RPMI8226 (cell line): ENCODE results near the gene SART3.
A peak's percentile ranks its signal among the peaks of the same experiment; 100 is the strongest.

Experiments
- DNase-seq: peaks from one replicate; pipeline ENCODE4 v3.0.0-alpha.2; 2015

SART3 gene, protein sequence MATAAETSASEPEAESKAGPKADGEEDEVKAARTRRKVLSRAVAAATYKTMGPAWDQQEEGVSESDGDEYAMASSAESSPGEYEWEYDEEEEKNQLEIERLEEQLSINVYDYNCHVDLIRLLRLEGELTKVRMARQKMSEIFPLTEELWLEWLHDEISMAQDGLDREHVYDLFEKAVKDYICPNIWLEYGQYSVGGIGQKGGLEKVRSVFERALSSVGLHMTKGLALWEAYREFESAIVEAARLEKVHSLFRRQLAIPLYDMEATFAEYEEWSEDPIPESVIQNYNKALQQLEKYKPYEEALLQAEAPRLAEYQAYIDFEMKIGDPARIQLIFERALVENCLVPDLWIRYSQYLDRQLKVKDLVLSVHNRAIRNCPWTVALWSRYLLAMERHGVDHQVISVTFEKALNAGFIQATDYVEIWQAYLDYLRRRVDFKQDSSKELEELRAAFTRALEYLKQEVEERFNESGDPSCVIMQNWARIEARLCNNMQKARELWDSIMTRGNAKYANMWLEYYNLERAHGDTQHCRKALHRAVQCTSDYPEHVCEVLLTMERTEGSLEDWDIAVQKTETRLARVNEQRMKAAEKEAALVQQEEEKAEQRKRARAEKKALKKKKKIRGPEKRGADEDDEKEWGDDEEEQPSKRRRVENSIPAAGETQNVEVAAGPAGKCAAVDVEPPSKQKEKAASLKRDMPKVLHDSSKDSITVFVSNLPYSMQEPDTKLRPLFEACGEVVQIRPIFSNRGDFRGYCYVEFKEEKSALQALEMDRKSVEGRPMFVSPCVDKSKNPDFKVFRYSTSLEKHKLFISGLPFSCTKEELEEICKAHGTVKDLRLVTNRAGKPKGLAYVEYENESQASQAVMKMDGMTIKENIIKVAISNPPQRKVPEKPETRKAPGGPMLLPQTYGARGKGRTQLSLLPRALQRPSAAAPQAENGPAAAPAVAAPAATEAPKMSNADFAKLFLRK

DNA sequence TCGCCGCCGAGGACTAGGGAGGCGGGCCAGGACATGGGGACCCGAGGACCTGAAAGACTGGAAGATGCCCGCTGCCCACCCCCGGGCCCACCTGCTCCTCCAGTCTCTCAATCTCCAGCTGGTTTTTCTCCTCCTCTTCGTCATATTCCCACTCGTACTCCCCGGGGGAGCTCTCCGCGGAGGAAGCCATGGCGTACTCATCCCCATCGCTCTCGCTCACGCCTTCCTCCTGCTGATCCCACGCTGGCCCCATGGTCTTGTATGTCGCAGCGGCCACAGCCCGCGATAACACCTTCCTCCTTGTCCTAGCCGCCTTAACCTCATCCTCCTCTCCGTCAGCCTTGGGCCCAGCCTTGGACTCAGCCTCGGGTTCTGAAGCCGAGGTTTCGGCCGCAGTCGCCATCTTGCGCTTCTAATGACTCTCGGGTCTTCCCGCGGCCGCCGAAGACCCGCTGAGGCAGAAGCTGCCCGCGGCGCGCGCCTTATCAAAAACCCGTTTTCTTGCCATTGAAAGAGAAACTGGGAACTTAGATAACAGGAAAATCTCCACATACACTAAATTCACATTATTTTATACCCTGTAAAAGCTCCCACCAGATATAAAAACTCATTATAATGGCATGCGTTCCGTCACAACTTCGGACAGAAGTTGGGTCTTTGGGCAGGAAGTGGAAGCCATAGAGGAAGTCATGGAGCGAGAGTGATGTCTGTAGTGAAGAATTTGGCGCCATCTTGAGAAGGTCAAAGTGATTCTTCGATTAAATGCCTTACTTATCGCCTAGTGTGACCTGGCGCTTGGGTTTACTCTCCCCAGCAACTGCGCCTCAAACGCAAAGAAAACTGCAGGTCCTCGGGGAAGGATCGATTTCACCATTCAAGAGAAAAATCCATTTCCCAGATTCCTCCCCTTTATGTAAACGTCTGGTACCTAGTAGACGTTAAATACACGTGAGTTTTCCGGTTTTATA lies at the start of gene SART3:
Gene SART3, minus strand, starts transcription at position 422 of the 968 bp plus-strand sequence. Its CDS starts 19 bp downstream, at position 403.
- DNase-seq = peak; percentile 89

DNA sequence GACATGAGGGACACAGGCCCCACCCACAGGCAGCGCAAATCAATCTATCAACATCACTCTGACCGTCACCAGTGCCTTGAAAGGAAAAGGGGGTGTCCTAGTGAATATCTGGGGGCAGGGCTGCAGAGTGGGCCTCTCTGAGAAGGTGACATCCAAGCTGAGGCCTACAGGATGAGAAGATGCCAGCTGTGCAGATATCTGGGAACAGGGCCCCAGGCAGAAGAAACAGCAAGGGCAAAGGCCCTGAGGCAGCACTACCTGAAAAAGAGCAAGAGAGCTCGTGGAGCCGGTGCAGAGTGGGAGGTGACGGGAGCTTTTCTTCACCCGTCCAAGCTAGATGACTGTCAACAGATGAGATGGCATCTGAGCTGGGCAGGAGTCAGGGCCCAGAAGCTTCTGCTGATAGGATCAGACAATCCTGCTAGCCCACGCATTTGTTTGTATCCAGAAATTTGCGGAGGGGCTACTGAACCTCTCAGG lies 49.4 kb upstream of the SART3 start:
- no peak for DNase-seq

DNA sequence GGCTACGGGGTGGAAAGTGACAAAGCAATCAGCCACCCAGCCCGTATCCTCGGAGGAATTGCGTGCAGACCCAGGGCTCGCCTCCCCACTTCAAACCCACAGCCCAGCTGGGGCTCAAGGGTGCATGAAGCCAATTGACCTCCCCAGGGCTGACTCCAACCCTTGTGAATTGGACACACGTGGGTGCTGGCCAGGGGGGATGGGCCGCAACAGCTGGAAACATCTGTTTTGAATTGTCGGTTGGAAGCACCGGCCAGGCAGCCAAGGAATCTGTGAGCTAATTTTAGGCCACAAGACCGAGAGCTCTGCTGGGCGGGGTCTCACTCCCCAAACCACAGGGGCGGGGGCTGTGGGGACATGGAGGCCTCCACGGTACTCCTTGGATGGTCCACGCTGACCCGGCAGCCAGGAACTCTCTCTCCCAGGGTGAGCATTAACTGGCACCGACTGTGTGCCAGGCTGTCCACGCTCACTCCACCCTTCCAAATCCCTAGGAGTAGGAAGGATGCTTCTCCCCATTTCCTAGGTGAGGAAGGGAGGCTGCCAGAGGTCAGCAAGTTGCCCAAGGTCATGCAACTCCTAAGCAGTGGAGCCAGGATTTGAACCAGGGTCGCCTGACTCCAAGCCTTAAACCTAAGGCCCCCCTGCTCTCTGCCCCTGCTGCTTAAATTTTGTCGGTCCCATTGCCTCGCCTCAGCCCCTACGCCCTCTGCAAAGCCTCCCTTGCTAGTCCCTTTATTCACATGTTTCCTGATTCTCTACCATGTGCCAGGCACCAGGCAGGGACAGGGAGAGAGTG lies 48.8 kb upstream of the SART3 start:
- DNase-seq = no peak

DNA sequence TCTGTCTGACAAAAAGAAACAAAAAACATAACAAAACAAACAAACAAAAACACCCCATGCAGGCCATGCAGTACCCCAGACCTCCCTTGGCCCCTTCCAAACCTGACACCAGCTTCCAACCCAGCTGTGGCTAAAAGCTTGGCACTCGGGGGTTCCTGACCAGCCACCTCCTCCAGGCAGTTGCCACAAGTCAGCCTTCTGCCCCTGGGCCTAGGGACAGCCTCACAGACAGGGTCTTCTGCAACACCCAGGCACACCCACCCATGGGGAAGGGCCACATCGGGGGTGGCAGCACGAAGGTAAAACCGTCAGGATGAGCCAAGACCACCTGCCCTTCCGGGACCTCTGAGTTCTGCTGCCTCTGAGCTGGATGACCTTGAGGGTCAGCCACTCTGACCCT lies 47.6 kb upstream of the SART3 start:
- no peak for DNase-seq

DNA sequence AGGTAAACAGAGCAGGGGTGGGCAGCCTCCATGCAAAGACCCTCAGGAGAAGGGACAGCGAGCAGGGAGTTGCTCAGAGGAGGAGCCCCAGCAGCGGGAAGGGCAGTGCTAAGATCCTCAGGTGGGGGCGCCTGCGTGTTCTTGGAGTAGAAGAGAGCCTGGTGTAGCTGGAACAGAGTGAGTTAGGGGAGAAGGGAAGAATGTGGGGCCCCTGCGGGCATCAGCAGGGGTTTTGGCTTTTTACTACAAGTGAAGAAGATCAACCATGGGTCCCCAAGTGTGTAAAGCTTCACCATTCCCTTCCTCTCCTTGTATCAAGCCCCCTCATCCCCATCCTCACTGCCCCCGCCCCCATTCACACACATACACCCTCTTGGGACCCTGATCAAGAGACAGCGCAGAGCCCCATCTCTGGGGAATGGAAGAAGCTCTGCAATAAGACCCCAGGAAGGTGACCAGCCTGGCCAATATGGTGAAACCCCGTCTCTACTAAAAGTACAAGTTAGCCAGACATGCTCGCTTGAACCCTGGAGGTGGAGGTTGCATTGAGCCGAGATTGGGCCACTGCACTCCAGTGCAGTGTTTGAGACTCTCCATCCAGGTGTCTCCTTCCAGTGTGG lies 47.1 kb upstream of the SART3 start:
- DNase-seq = no peak

DNA sequence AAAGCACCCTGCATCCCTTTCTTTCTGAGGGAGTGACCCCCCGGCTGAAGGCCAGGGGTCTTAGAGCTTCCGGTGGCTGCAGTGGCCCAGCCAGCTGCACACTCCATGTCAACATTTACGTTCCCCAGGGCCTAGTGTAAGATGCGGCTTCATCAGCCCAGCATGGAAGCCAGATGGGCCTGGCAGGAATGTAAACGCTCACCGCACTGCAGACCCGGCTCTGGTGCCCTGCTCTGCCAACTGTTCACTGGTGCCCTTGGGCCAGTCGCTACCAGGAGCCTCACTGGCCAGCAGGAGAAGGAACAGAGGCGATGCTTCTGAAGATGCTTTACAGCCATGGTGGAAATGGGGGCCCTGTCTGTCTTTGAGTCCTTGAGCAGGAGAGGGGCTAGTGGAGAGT lies 45.5 kb upstream of the SART3 start:
- DNase-seq = no peak

DNA sequence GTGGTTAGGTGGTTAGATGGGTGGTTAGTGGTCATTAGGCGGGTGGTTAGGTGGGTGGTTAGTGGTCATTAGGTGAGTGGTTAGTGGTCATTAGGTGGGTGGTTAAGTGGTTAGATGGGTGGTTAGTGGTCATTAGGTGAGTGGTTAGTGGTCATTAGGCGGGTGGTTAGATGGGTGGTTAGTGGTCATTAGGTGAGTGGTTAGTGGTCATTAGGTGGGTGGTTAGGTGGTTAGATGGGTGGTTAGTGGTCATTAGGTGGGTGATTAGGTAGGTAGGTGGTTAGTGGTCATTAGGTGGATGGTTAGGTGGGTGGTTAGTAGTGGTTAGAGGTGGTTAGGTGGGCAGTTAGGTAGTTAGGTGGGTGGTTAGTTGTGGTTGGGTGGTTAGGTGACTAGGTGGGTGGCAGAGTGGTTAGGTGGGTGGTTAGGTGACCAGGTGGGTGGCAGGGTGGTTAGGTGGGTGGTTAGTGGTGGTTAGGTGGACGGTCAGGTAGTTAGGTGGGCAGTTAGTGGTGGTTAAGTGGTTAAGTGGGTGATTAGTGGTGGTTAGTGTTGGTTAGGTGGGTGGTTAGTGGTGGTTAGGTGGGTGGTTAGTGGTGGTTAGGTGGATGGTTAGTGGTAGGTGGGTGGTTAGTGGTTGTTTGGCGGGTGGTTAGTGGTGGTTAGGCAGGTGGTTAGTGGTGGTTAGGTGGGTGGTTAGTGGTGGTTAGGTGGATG lies 44.9 kb upstream of the SART3 start:
- DNase-seq = no peak

DNA sequence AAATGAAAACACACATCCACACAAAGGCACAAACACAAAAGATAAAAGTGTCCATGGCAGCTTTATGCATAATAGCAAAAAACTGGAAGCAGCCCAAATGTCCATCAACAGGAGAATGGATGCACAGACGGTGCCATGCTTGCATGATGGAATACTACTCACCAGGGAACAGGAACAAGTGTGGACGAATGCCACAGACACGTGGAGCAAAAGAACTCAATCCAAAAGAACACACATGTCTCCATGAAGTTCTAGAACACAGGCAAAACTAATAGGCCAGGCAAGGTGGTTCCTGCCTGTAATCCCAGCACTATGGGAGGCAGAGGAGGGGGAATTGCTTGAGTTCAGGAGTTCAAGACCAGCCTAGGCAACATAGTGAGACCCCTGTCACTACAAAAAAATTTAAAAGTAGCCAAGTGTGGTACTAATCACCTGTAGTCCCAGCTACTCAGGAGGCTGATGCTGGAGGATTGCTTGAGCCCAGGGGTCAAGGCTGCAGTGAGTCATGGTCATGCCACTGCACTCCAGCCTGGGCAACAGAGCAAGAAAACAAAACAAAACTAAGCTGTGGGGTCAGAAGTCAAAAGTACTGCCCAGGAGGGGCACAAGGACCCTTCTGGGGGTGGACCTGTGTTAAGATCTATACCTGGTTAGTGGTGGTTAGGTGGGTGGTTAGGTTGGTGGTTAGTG lies 44.2 kb upstream of the SART3 start:
- no peak for DNase-seq

DNA sequence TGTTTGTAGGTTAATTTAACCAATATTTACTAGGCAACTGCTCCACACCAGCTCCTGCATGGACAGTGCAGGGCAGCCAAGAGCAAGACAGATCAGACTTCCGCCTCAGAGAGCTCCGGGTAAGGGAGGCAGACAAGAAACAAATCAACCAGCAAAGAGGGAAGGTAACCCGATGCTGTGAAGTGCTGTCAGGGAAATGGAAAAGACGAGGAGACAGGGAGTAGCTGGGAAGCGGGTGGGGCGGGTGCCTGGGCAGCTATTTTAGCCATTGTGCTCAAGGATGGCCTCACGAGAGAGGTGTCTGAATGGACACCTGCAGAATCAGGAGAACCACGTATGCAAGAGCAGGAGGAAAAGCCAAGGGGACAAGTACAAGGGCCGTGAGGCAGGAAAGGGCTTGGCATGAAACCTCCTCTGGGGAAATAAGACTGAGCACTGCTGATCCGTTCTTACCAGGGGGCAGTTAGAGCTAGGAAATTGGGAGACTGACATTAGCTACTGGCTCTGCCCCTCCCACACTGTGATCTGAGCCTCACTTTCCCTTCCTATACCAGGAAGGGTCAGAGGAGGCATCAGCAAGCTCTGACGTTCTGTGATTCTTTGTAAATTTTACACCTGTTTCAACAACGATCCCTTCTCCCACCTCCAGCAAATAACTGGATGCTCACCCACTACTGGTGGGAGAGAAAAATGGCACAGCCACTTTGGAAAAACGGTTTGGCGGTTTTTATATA lies 43.4 kb upstream of the SART3 start:
- DNase-seq = no peak

DNA sequence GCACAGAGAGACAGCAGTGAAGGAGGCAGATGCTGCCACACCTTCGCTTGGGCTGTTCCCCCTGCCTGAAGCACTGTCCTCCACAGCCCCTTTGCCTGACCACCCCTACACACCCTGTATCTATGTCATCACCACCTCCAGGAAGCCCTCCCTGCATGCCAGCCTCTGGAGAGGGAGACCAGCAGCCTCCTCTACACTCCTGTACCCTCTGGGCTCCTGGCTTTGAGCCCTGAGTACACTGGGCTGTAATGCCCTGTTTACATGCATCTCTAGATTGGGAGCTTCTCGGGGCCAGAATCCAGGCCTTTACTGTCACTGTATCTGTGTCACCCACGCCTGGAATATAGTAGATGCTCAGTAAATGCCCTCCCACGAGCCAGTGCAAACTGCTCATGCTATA lies 42.8 kb upstream of the SART3 start:
- no peak for DNase-seq

DNA sequence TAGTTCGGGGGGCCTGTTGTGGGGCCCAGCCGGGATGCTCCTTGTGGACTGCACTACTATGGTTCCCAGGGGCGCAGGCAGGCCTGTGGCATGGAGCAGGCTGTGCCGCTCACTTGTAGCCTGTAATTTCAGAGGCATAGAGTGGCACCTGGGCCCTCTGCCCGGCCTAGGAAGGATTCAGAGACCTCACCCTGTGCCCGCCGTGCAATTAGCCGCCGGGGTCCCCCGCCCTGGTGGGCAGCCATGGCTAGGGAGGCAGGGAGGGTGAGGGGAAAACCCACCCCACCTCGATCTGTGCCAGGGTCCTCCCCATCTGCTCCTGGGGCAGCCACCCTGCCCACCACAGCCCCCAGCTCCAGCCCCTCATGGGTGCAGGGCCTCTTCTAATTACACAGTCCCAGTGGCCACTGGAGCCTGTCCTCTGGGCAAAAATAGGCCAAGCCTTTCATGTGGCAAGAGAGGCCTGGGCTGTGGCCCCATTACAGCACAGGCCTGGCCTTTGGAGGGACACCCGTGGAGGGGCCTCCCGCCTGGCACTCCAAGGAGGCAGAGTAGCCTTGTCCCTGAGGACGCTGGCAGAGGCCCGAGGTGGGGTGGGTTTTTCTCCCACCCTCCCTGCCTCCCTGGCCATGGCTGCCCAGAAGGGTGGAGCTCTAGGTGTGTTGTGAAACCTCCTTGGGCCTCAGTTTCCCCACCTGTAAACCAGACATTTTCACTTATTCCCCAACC lies 42.2 kb upstream of the SART3 start:
- DNase-seq = no peak

DNA sequence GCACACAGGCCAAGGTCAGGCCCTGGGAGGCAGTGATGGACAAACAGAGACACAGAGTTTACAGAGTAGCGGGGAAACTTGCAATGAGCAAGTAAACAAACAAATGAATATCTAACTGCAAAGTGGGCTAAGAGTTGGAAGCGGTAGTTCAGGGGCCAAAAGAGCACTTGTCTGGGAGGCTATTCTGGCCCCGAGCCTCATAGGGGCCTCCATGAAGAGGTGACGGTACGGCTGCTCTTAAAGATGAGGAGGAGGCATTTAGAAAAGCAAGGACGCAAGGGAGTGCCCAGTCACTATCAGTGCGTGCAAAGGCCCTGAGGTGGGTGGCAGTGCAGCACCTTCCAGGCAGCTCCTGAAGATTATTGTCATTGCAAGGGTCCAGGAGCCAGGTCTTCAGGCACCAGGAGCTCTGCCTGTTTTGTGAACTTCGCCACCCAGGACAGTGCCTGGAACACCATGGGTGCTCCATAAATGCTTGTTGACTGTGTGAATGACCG lies 41.3 kb upstream of the SART3 start:
- no peak for DNase-seq

DNA sequence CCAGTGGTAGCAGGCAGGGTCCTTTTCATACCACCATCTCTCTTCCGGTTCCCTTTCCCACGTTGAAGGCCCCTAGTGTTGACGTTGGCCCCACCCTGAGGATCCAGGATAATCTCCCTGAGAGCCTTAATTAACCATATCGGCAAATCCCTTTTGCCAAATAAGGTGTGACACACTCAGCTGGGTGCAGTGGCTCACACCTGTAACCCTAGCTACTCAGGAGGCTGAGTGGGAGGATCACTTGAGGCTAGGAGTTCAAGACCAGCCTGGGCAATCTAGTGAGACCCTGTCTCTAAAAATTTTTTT lies 39.7 kb upstream of the SART3 start:
- DNase-seq = no peak

DNA sequence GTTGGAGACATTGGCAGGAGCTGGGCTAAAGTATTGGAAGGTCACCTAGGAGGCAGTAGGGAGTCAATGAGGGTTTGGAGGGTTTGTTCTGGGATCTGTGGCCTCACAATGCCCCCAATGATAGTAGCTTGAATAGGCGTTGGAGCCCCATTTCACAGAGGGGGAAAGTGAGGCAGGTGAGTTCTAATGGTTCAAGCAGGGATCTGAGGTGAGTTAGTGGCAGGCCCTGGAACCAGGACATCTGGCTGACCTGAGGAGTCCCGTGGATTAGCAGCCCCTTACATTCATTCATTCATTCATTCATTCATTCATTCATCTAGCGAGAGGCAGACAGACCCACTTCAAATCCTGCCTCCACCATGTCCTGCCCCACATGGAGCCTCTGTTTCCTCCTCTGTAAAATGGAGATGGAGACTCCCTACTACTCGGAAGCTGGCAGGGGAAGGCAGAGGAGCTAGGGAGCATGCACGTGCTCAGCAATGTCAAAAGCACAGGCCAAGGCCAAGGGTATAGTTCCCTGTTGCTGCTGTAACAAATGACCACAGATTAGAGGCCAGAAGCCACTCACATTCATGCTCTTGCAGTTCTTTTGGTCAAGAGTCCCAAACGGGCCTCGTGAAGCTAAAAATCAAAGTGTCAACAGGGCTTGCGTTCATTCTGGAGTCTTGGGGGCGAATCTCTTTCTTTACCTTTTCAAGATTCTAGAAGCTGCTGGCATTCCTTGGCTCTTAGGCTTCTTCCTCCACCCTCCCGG lies 39.2 kb upstream of the SART3 start:
- no peak for DNase-seq

DNA sequence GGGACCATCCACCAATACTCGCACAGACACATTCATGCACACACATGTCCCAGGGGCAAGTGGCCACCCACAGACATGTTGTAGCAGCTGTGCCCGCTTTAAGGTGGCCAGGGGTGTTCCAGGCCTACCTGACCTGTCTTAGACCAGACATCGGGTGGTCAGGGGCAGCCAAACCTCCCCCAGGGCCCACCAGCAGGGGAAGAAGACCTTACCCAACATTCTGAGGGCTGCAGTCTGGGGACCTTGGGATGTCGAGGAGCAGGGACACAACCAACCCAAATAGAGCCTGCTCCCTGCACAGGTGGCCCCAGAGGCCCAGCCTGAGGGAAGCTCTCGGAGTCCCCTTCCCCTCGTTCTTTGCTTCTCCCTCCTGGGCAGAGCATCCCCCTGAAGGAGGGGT lies 38.6 kb upstream of the SART3 start:
- no peak for DNase-seq

DNA sequence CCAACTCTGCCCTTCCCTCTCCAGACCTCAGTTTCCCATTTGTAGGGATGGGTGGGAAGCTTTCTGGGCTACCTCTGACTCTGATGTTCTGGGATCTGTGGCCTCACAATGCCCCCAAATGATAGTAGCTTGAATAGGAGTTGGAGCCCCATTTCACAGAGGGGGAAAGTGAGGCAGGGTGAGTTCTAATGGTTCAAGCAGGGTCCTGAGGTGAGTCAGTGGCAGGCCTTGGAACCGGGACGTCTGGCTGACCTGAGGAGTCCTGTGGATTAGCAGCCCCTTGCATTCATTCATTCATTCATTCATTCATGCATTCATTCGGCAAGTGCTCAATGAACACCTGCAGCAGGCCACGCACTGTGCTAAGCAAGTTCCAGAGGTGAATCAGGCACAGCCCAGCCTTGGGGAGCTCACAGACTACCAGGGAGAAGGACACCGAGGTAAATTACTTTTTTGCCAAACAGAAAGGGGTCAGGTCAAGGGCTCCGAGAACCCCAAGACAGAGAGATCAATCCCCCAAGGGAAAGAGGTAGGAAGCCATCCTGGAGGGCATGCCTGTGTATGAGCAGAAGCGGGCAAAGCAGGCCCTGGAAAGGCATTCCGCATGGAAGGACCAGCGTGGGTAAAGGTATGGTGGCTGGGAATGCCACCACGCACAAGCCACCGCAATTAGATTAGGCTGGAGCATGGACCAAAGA lies 37.7 kb upstream of the SART3 start:
- DNase-seq = no peak
